CD14-positive monocyte (primary cell): ENCODE measurements around the gene ACACA. TPM values are rescaled to one million over a fixed set of nuclear protein-coding genes. Genes with fewer than 3 reads are reported as not detected.

Source experiments
- DNase-seq, 3 donors: peaks; one replicate each; pipeline ENCODE4 v3.0.0-alpha.2; 2011 to 2022
- H2AFZ ChIP-seq: 2 replicates; pipeline ENCODE4 v1.6.0; 2012; ENCODE audit warnings: mild to moderate bottlenecking, low read depth, low read length, inconsistent platforms; ENCODE audit not compliant: insufficient read depth, poor library complexity, severe bottlenecking
- H3K27ac ChIP-seq, 2 donors: 1 replicate in 1 of 2; 2 replicates in 1 of 2; pipeline ENCODE4 v1.5.1; 2012 to 2013; ENCODE audit warnings: low read length in 2 of 2, control low read depth in 1 of 2, inconsistent platforms in 1 of 2, low read depth in 1 of 2, mild to moderate bottlenecking in 1 of 2
- H3K27me3 ChIP-seq, 2 donors: one replicate each; pipeline versions ENCODE4 v1.6.0 to v1.6.1; 2011 to 2013; ENCODE audit warnings: low read length in 2 of 2; ENCODE audit not compliant: control insufficient read depth in 2 of 2, insufficient read depth in 2 of 2
- H3K36me3 ChIP-seq, 2 donors: replicated peaks in 1 of 2; 1 replicate in 1 of 2; 2 replicates in 1 of 2; pipeline versions ENCODE4 v1.5.1 to v1.6.1; 2012 to 2013; ENCODE audit warnings: low read length in 2 of 2, control low read depth in 1 of 2, inconsistent platforms in 1 of 2, mild to moderate bottlenecking in 1 of 2; ENCODE audit not compliant: insufficient read depth in 2 of 2, control insufficient read depth in 1 of 2
- H3K4me1 ChIP-seq, 2 donors: 1 replicate in 1 of 2; 2 replicates in 1 of 2; pipeline versions ENCODE4 v1.5.1 to v1.6.1; 2012 to 2013; ENCODE audit warnings: low read length in 2 of 2, control low read depth in 1 of 2, inconsistent platforms in 1 of 2, mild to moderate bottlenecking in 1 of 2, moderate library complexity in 1 of 2; ENCODE audit not compliant: insufficient read depth in 2 of 2, control insufficient read depth in 1 of 2
- H3K4me2 ChIP-seq: replicated peaks from 2 replicates; pipeline ENCODE3; 2012; ENCODE audit warnings: low read length, moderate library complexity, mild to moderate bottlenecking; ENCODE audit not compliant: poor library complexity, severe bottlenecking; ENCODE audit errors: extremely low read depth
- H3K4me3 ChIP-seq, 3 experiments: fragments of 200-600 bp in 1 of 3; sonication (generic) in 1 of 3; replicated peaks in 1 of 3; 1 replicate in 2 of 3; 2 replicates in 1 of 3; pipeline ENCODE4 v1.5.1; 2011 to 2013; ENCODE audit warnings: low read length in 3 of 3, mild to moderate bottlenecking in 3 of 3, control low read depth in 2 of 3, low read depth in 2 of 3, inconsistent platforms in 1 of 3, moderate library complexity in 1 of 3
- H3K79me2 ChIP-seq: 2 replicates; pipeline ENCODE4 v1.6.0; 2012; ENCODE audit warnings: mild to moderate bottlenecking, control low read depth, inconsistent platforms, low read length, moderate library complexity; ENCODE audit not compliant: insufficient read depth
- H3K9ac ChIP-seq: 2 replicates; pipeline ENCODE4 v1.6.0; 2017; ENCODE audit warnings: low read length, mild to moderate bottlenecking; ENCODE audit not compliant: insufficient read depth, poor library complexity, severe bottlenecking
- H3K9me3 ChIP-seq, 2 donors: replicated peaks in 1 of 2; 1 replicate in 1 of 2; 2 replicates in 1 of 2; pipeline versions ENCODE4 v1.5.1 to v1.6.1; 2012 to 2013; ENCODE audit warnings: low read length in 2 of 2, control low read depth in 1 of 2; ENCODE audit not compliant: control insufficient read depth in 1 of 2, insufficient read depth in 1 of 2
- H4K20me1 ChIP-seq: 2 replicates; pipeline ENCODE4 v1.6.0; 2012; ENCODE audit warnings: mild to moderate bottlenecking, low read length, control low read depth, moderate library complexity; ENCODE audit not compliant: insufficient read depth
- H3K27ac Mint-ChIP-seq, 7 donors: one replicate each; pipeline ENCODE4 v1.8.0; 2020; ENCODE audit warnings: mild to moderate bottlenecking in 7 of 7, mixed read lengths in 7 of 7, moderate library complexity in 6 of 7, inconsistent platforms in 2 of 7
- H3K27me3 Mint-ChIP-seq, 3 donors: one replicate each; pipeline ENCODE4 v1.8.0; 2021 to 2022; ENCODE audit warnings: low read depth in 3 of 3, mild to moderate bottlenecking in 3 of 3, mixed read lengths in 3 of 3, moderate library complexity in 3 of 3, inconsistent platforms in 1 of 3
- H3K36me3 Mint-ChIP-seq, 2 donors: one replicate each; pipeline ENCODE4 v1.8.0; 2020; ENCODE audit warnings: mixed read lengths in 2 of 2, inconsistent platforms in 1 of 2, mild to moderate bottlenecking in 1 of 2
- H3K4me1 Mint-ChIP-seq: one replicate; pipeline ENCODE4 v1.8.0; 2020; ENCODE audit warnings: mild to moderate bottlenecking, mixed read lengths
- H3K4me3 Mint-ChIP-seq, 2 donors: one replicate each; pipeline ENCODE4 v1.8.0; 2020; ENCODE audit warnings: mild to moderate bottlenecking in 2 of 2, mixed read lengths in 2 of 2, moderate library complexity in 1 of 2
- H3K9me3 Mint-ChIP-seq, 7 donors: one replicate each; pipeline ENCODE4 v1.8.0; 2020 to 2022; ENCODE audit warnings: mixed read lengths in 7 of 7, mild to moderate bottlenecking in 6 of 7, moderate library complexity in 6 of 7, inconsistent platforms in 2 of 7
- CTCF ChIP-seq: fragments of 200-600 bp; IDR thresholded peaks from one replicate; pipeline ENCODE4 v1.8.0; 2022; ENCODE audit warnings: antibody characterized with exemption, mild to moderate bottlenecking
- WGBS: methylation state at CpG from one replicate; pipeline ENCODE4 v1.1.5; 2013; ENCODE audit warnings: missing lambda C conversion rate; ENCODE audit not compliant: insufficient coverage; 5-methylcytosine and 5-hydroxymethylcytosine counted together
- intact Hi-C, 2 donors: fragments of 100-400 bp; cut with micrococcal nuclease; formaldehyde crosslinking; loops; one replicate each; pipeline versions ENCODE4 v1.15.0 to v1.15.1; 2023
- polyA plus RNA-seq, 3 donors: library from polyadenylated mRNA; depleted of rRNA in 1 of 3; unstranded in 2 of 3; stranded (reverse) in 1 of 3; fragments of 300-500 nt in 2 of 3; fragments of >200 nt in 1 of 3; fragmentation: Illumina TruSeq in 2 of 3; gene quantifications; 1 replicate in 2 of 3; 2 replicates in 1 of 3; pipeline ENCODE4 v1.2.3, GENCODE V29; 2012 to 2021

Gene ACACA
- polyA plus RNA-seq, 3 donors: 3.5 to 4.6 (median 3.8) TPM

GRCh38 chr17:37082311-37082860 lies 324.2 kb downstream of the ACACA start:
- H3K36me3 ChIP-seq: peaks cover 5 to 20% of the 10 kb centered on the region in 2 donors
- WGBS: 97% methylated on average over 8 of the region's 8 CpGs
- no peak overlapping the region for H2AFZ ChIP-seq
- no peaks in the 10 kb centered on the region for H3K27me3 Mint-ChIP-seq
- H3K9me3 Mint-ChIP-seq: peaks cover 0 to 6% (median 0%) of the 10 kb centered on the region in 7 donors
- no peak for TF ChIP-seq CTCF
- no peak overlapping the region for H3K9ac ChIP-seq
- no peaks in the 10 kb centered on the region for H3K27me3 ChIP-seq
- H3K27ac Mint-ChIP-seq: peak overlapping the region in 1 of 7 donors; percentile 25
- no peak for DNase-seq
- intact Hi-C loops: no loop called here
- no peak overlapping the region for H3K4me2 ChIP-seq
- peaks cover 15% of the 10 kb centered on the region for H3K4me1 Mint-ChIP-seq
- peaks cover 13 to 23% of the 10 kb centered on the region in 2 donors for H3K36me3 Mint-ChIP-seq
- H3K27ac ChIP-seq: no peak overlapping the region
- H4K20me1 ChIP-seq: no peaks in the 10 kb centered on the region
- H3K9me3 ChIP-seq: no peaks in the 10 kb centered on the region
- H3K4me3 Mint-ChIP-seq: no peak overlapping the region
- no peaks in the 10 kb centered on the region for H3K79me2 ChIP-seq
- peaks cover 5 to 16% of the 10 kb centered on the region in 2 donors for H3K4me1 ChIP-seq
- H3K4me3 ChIP-seq: no peak overlapping the region

GRCh38 chr17:37081287-37081686 lies 325.3 kb downstream of the ACACA start:
- Histone ChIP-seq H3K4me1 (peaks cover 5 to 16% of the 10 kb centered on the region in 2 donors), H3K27me3 (no peaks in the 10 kb centered on the region), H3K79me2 (no peaks in the 10 kb centered on the region), H4K20me1 (no peaks in the 10 kb centered on the region), H3K36me3 (peaks cover 0 to 10% of the 10 kb centered on the region in 2 donors), H3K4me3 (no peak overlapping the region), H2AFZ (no peak overlapping the region), H3K27ac (no peak overlapping the region), H3K9ac (no peak overlapping the region), H3K9me3 (no peaks in the 10 kb centered on the region), H3K4me2 (no peak overlapping the region)
- no peak for TF ChIP-seq CTCF
- Mint-ChIP-seq H3K4me1 (peaks cover 15% of the 10 kb centered on the region), H3K9me3 (peaks cover 0 to 6% (median 0%) of the 10 kb centered on the region in 7 donors), H3K4me3 (no peak overlapping the region), H3K27me3 (no peaks in the 10 kb centered on the region), H3K36me3 (peaks cover 6 to 15% of the 10 kb centered on the region in 2 donors), H3K27ac (peak overlapping the region in 2 of 7 donors; percentile 10 to 46)
- no peak for DNase-seq
- intact Hi-C loops: no loop called here
- 20% methylated on average over 1 of the region's 5 CpGs for WGBS
